ENCODE results near the gene TC2N. TPM values are rescaled to one million over a fixed set of nuclear protein-coding genes. Genes with fewer than 3 reads are reported as not detected.

TC2N gene
- total RNA-seq, 1 donor from 2014 or later = 46.1 TPM

GRCh38 chr14:91889477-91890211 lies 22.3 kb upstream of the TC2N start:
- DNase-seq (ENCODE audit: low read depth) = no peak
- no peak for TF ChIP-seq CTCF (IDR thresholded peaks at IDR 0.05; ENCODE audit: insufficient read depth, low read length, severe bottlenecking)
- no peak for FAIRE-seq
- Histone ChIP-seq H3K4me3 (ENCODE audit: low read depth, low read length) (no peak overlapping the region), H3K36me3 (ENCODE audit: control insufficient read depth, insufficient read depth, low read length) (no peaks in the 10 kb centered on the region), H3K27me3 (ENCODE audit: control insufficient read depth, insufficient read depth, low read length) (no peaks in the 10 kb centered on the region)

GRCh38 chr14:91888641-91889476 lies 21.5 kb upstream of the TC2N start:
- DNase-seq (ENCODE audit: low read depth) = no peak
- H3K36me3 ChIP-seq (ENCODE audit: control insufficient read depth, insufficient read depth, low read length) = no peaks in the 10 kb centered on the region
- no peak for FAIRE-seq
- no peaks in the 10 kb centered on the region for H3K27me3 ChIP-seq (ENCODE audit: control insufficient read depth, insufficient read depth, low read length)
- no peak for TF ChIP-seq CTCF (IDR thresholded peaks at IDR 0.05; ENCODE audit: insufficient read depth, low read length, severe bottlenecking)
- no peak overlapping the region for H3K4me3 ChIP-seq (ENCODE audit: low read depth, low read length)

GRCh38 chr14:91886961-91887360 lies 19.6 kb upstream of the TC2N start:
- no peak for TF ChIP-seq CTCF (IDR thresholded peaks at IDR 0.05; ENCODE audit: insufficient read depth, low read length, severe bottlenecking)

GRCh38 chr14:91885839-91886238 lies 18.5 kb upstream of the TC2N start:
- FAIRE-seq = no peak
- no peaks in the 10 kb centered on the region for H3K36me3 ChIP-seq (ENCODE audit: control insufficient read depth, insufficient read depth, low read length)
- TF ChIP-seq CTCF (IDR thresholded peaks at IDR 0.05; ENCODE audit: insufficient read depth, low read length, severe bottlenecking) = no peak

More at GRCh38 chr14:91886961-91887360, 19.6 kb upstream of the TC2N start:
- Histone ChIP-seq H3K4me3 (ENCODE audit: low read depth, low read length) (no peak overlapping the region), H3K27me3 (ENCODE audit: control insufficient read depth, insufficient read depth, low read length) (no peaks in the 10 kb centered on the region), H3K36me3 (ENCODE audit: control insufficient read depth, insufficient read depth, low read length) (no peaks in the 10 kb centered on the region)
- DNase-seq (ENCODE audit: low read depth) = no peak
- no peak for FAIRE-seq

GRCh38 chr14:91885113-91885712 lies 17.9 kb upstream of the TC2N start:
- FAIRE-seq (no peak), DNase-seq (ENCODE audit: low read depth) (no peak)
- Histone ChIP-seq H3K36me3 (ENCODE audit: control insufficient read depth, insufficient read depth, low read length) (no peaks in the 10 kb centered on the region), H3K4me3 (ENCODE audit: low read depth, low read length) (no peak overlapping the region), H3K27me3 (ENCODE audit: control insufficient read depth, insufficient read depth, low read length) (no peaks in the 10 kb centered on the region)
- TF ChIP-seq CTCF (IDR thresholded peaks at IDR 0.05; ENCODE audit: insufficient read depth, low read length, severe bottlenecking) = no peak

More at GRCh38 chr14:91885839-91886238, 18.5 kb upstream of the TC2N start:
- H3K4me3 ChIP-seq (ENCODE audit: low read depth, low read length) = no peak overlapping the region
- DNase-seq (ENCODE audit: low read depth) = no peak
- H3K27me3 ChIP-seq (ENCODE audit: control insufficient read depth, insufficient read depth, low read length) = no peaks in the 10 kb centered on the region
